OCI-M2 (cell line): Measurements from ENCODE around the gene GALNT3.

Source experiments
- DNase-seq: peaks from one replicate; lab custom pipeline; 2025; ENCODE audit not compliant: unreplicated experiment; lab: John Stamatoyannopoulos, UW

Gene GALNT3

GRCh38 chr2:165746501-165746900 lies 47.5 kb downstream of the GALNT3 start:
- DNase-seq = no peak

- no peak for DNase-seq
Measured at GRCh38 chr2:165745916-165746315, 48.1 kb downstream of the GALNT3 start.

GRCh38 chr2:165743442-165743841 lies 50.6 kb downstream of the GALNT3 start:
- DNase-seq = no peak

GRCh38 chr2:165725421-165725820 lies 68.6 kb downstream of the GALNT3 start:
- DNase-seq = no peak

GRCh38 chr2:165720511-165720910 lies 73.5 kb downstream of the GALNT3 start:
- DNase-seq = no peak

GRCh38 chr2:165718610-165719210 lies 75.3 kb downstream of the GALNT3 start:
- no peak for DNase-seq

- no peak for DNase-seq
Measured at GRCh38 chr2:165716091-165716490, 78.0 kb downstream of the GALNT3 start.

GRCh38 chr2:165706960-165707487 lies 87.0 kb downstream of the GALNT3 start:
- DNase-seq = no peak

- DNase-seq = no peak
Measured at GRCh38 chr2:165701147-165701546, 92.9 kb downstream of the GALNT3 start.

GRCh38 chr2:165700531-165700930 lies 93.5 kb downstream of the GALNT3 start:
- DNase-seq = no peak

GRCh38 chr2:165699946-165700345 lies 94.1 kb downstream of the GALNT3 start:
- no peak for DNase-seq

GRCh38 chr2:165698444-165698884 lies 95.6 kb downstream of the GALNT3 start:
- no peak for DNase-seq

- no peak for DNase-seq
Measured at GRCh38 chr2:165697748-165698443, 96.2 kb downstream of the GALNT3 start.
